ENCODE results near the gene TEX48. TPM values are rescaled to one million over a fixed set of nuclear protein-coding genes. Genes with fewer than 3 reads are reported as not detected.

TEX48 gene
- total and polyA plus RNA-seq, 11 donors = not detected

- intact Hi-C loops (cut with DNase I) = no loop called here
- Histone ChIP-seq H3K9me3 (no peaks in the 10 kb centered on the region), H3K27me3 (no peaks in the 10 kb centered on the region), H3K36me3 (peaks cover 0 to 85% (median 56%) of the 10 kb centered on the region in 9 donors), H3K4me3 (no peak overlapping the region), H3K27ac (no peak overlapping the region), H3K4me1 (no peaks in the 10 kb centered on the region)
- 92 to 93% (median 92%) methylated on average over 7 of the region's 7 CpGs for WGBS, 4 donors
- TF ChIP-seq CTCF (IDR thresholded peaks at IDR 0.05) (no peak), POLR2A (IDR thresholded peaks at IDR 0.05) (no peak)
- DNase-seq = no peak
- no peak for ATAC-seq
Observed at GRCh38 chr9:114629563-114630090, 52.4 kb downstream of the TEX48 start.

GRCh38 chr9:114627553-114627952, 54.4 kb downstream of the TEX48 start:
- TF ChIP-seq POLR2A (IDR thresholded peaks at IDR 0.05) (no peak), CTCF (IDR thresholded peaks at IDR 0.05) (no peak)
- Histone ChIP-seq H3K36me3 (peaks cover 0 to 71% (median 41%) of the 10 kb centered on the region in 9 donors), H3K4me1 (no peaks in the 10 kb centered on the region), H3K9me3 (no peaks in the 10 kb centered on the region), H3K27me3 (no peaks in the 10 kb centered on the region), H3K4me3 (no peak overlapping the region), H3K27ac (no peak overlapping the region)
- intact Hi-C loops (cut with DNase I) = no loop called here
- ATAC-seq (no peak), DNase-seq (no peak)
- WGBS, 4 donors = 79 to 98% (median 95%) methylated on average over 1 of the region's 1 CpG

- H3K9me3 ChIP-seq = no peaks in the 10 kb centered on the region
- no peak overlapping the region for H3K27ac ChIP-seq
- intact Hi-C loops (cut with DNase I) = no loop called here
- TF ChIP-seq CTCF (IDR thresholded peaks at IDR 0.05) (no peak), POLR2A (IDR thresholded peaks at IDR 0.05) (no peak)
- peaks cover 0 to 67% (median 35%) of the 10 kb centered on the region in 9 donors for H3K36me3 ChIP-seq
- H3K27me3 ChIP-seq = no peaks in the 10 kb centered on the region
- WGBS, 4 donors = 88 to 100% (median 93%) methylated on average over 3 to 4 of the region's 4 CpGs
- H3K4me1 ChIP-seq = peaks cover 0 to 9% (median 0%) of the 10 kb centered on the region in 12 donors
- DNase-seq (no peak), ATAC-seq (no peak)
- no peak overlapping the region for H3K4me3 ChIP-seq
Observed at GRCh38 chr9:114626415-114627020, 55.5 kb downstream of the TEX48 start.

- WGBS, 4 donors = 89 to 98% (median 95%) methylated on average over 2 of the region's 2 CpGs
- Histone ChIP-seq H3K27me3 (no peaks in the 10 kb centered on the region), H3K27ac (no peak overlapping the region), H3K4me3 (no peak overlapping the region), H3K4me1 (peaks cover 0 to 9% (median 0%) of the 10 kb centered on the region in 12 donors), H3K9me3 (no peaks in the 10 kb centered on the region), H3K36me3 (peaks cover 0 to 50% (median 24%) of the 10 kb centered on the region in 9 donors)
- no peak for DNase-seq
- ATAC-seq = no peak
- intact Hi-C loops (cut with DNase I) = no loop called here
- TF ChIP-seq CTCF (IDR thresholded peaks at IDR 0.05) (no peak), POLR2A (IDR thresholded peaks at IDR 0.05) (no peak)
Observed at GRCh38 chr9:114624677-114625076, 57.3 kb downstream of the TEX48 start.
